Activated CD8-positive, alpha-beta memory T cell treated with anti-CD3 and anti-CD28 coated beads for 36 hours (primary cell): Measurements from ENCODE around the gene NFIB. TPM values are rescaled to one million over a fixed set of nuclear protein-coding genes. Genes with fewer than 3 reads are reported as not detected.

ENCODE experiments used
- CTCF ChIA-PET: fragments of 350-600 bp; sonication (Branson Sonifier 250); formaldehyde crosslinking; loops from one replicate; lab custom pipeline; 2021; ENCODE audit warnings: antibody characterized with exemption; lab: Charles Lee
- POLR2A ChIA-PET: fragments of 350-600 bp; sonication (Branson Sonifier 250); formaldehyde crosslinking; loops from one replicate; lab custom pipeline; 2021; ENCODE audit warnings: antibody characterized with exemption; lab: Charles Lee
- total RNA-seq, 2 experiments: library from RNA; stranded (reverse); gene quantifications; one replicate each; pipeline ENCODE4 v1.2.3, GENCODE V29; 2021

The NFIB gene
- total RNA-seq, 2 experiments from 2014 or later, result not detected

- ChIA-PET POLR2A (no interaction called here), CTCF (no interaction called here)
Measured at GRCh38 chr9:14180960-14181537, 132.9 kb downstream of the NFIB start.

- ChIA-PET POLR2A (no interaction called here), CTCF (no interaction called here)
Measured at GRCh38 chr9:14180093-14180959, 133.6 kb downstream of the NFIB start.

GRCh38 chr9:14179449-14179848 is 134.5 kb downstream of the NFIB start:
- POLR2A ChIA-PET, result no interaction called here

DNA sequence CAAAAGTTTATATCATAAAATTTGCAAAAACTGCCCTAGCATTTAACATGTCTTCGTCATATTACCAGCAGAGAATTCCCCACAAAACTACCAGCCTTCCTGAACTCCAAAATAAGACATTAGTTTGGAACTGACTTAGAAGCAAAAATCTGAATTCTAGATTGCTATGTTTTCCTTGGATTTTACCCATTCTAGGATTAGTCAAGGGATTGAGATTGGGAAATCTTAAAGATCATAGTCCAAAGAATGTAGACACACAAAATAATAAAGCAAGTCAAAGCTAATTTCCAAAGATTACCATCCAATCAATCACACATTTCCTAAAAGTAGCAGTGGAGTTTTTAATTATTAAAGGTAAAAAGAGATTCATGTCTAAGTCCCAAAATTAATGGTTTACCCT is 138.2 kb downstream of the NFIB start:
- ChIA-PET POLR2A (no interaction called here), CTCF (no interaction called here)

More at GRCh38 chr9:14179449-14179848, 134.5 kb downstream of the NFIB start:
- CTCF ChIA-PET, result no interaction called here

- POLR2A ChIA-PET, result no interaction called here
- CTCF ChIA-PET, result no interaction called here
Measured at GRCh38 chr9:14173713-14174112, 140.2 kb downstream of the NFIB start.

GRCh38 chr9:14170973-14171596 is 142.9 kb downstream of the NFIB start:
- ChIA-PET CTCF (no interaction called here), POLR2A (no interaction called here)

GRCh38 chr9:14170392-14170931 is 143.5 kb downstream of the NFIB start:
- CTCF ChIA-PET, result no interaction called here

GRCh38 chr9:14168381-14168780 is 145.6 kb downstream of the NFIB start:
- POLR2A ChIA-PET, result no interaction called here

More at GRCh38 chr9:14170392-14170931, 143.5 kb downstream of the NFIB start:
- POLR2A ChIA-PET, result no interaction called here

DNA sequence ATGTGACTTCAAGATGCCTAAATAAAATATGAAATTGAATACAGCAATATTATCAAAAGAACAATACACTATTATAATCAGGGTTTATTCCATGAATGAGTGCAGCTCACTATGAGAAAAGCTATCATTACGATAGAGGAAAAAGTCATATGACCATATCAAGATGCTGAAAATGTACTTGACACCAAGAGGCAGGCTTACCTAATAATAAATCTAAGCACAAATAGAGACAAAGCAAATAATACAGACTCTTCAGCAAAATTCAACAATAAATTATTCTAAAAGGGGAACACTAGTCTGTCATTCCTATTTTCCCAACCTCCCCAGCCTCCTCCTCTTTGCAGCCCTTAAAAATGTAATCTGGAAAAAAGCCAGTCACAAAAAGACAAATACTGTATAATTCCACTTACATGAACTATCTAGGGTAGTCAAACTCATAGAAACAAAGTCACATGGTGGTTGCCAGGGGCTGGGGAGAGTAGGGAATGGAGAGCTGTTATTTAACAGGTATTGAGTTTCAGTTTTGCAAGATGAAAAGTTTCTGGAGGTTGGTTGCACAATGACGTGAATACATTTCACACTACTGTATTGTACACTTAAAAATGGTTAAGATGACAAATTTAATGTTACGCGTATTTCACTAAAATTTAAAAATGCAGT is 148.4 kb downstream of the NFIB start:
- POLR2A ChIA-PET, result no interaction called here

More at GRCh38 chr9:14168381-14168780, 145.6 kb downstream of the NFIB start:
- CTCF ChIA-PET, result no interaction called here

GRCh38 chr9:14164908-14165307 is 149.0 kb downstream of the NFIB start:
- POLR2A ChIA-PET, result no interaction called here
- CTCF ChIA-PET, result no interaction called here

More for the DNA sequence above, 148.4 kb downstream of the NFIB start:
- CTCF ChIA-PET, result no interaction called here

- ChIA-PET CTCF (no interaction called here), POLR2A (no interaction called here)
Measured at GRCh38 chr9:14159440-14160216, 154.3 kb downstream of the NFIB start.

DNA sequence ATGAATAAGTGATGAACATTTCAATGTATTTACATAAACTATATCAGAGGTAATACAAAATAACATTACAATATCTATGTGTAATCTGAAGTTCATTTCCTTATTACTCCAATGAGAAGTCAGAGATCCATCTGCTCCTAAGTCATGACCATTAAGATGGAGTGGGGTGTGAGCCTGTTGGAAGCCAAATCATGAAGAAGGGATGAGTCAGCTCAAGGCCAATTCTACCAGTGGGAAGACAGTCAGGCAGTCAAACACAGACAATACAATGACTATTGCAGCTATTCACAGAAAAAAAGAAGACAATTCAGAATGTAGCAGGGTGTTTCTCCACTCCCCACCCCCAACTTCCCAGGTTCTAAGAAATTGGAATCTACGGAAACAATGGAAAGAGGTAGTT is 155.0 kb downstream of the NFIB start:
- CTCF ChIA-PET, result no interaction called here
- POLR2A ChIA-PET, result no interaction called here

DNA sequence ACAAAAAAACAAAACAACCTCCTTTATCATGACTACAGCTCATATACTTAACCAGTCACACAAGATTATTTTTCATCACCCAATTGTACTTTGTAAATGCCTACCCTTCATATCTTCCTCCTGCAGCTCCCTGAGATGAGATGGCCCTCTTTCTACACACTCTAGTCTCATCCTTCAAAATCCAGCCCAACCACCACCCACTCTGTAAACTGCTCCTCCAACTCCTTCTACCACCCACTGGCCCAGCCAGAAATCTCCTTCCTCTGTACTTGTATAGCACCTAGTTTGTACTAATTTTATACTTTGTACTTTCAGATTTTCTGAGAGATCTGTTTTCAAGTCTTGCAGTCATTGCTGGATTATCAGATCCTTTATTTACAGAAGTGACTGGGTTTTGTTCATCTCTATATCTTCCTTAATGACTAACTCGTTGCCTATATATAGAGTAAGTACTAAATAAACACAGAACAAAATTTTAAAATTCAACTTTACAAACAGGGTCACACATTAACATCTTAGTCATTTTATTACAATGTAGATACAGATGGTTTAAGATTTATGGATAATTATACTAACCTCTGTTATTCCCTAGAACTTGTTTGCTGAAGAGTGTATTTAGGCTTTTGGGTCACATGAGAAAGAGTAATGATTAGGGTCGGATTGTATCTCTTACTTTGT is 155.7 kb downstream of the NFIB start:
- POLR2A ChIA-PET, result no interaction called here
- CTCF ChIA-PET, result no interaction called here

GRCh38 chr9:14157191-14157590 is 156.8 kb downstream of the NFIB start:
- POLR2A ChIA-PET, result no interaction called here
- CTCF ChIA-PET, result no interaction called here

DNA sequence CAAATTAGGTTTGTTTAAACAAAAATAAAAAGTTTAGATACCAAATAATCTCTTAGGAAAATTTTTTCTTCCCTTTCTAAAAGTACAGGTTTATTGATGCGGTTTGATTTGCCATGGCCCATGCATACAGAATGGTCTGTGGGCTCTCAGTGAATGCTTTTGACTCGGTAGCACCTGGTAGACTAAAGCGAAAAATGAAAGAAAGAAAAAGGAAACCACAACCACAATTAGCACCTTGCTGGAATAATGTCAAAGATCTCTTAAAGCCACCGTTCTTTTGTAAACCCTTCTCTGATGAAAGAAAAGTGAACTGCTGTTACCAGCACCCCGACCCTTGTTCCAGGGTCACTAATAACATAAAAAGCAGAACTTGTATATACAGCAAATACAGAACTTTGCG is 157.9 kb downstream of the NFIB start:
- ChIA-PET CTCF (no interaction called here), POLR2A (no interaction called here)

GRCh38 chr9:14155237-14155636 is 158.7 kb downstream of the NFIB start:
- POLR2A ChIA-PET, result no interaction called here
- CTCF ChIA-PET, result no interaction called here

GRCh38 chr9:14153310-14153720 is 160.6 kb downstream of the NFIB start:
- ChIA-PET POLR2A (no interaction called here), CTCF (interaction anchor here (1.0 kb wide), 1 partner anchor 209 kb away, joined by 4 read pairs; no protein-coding TSS in a partner anchor)

DNA sequence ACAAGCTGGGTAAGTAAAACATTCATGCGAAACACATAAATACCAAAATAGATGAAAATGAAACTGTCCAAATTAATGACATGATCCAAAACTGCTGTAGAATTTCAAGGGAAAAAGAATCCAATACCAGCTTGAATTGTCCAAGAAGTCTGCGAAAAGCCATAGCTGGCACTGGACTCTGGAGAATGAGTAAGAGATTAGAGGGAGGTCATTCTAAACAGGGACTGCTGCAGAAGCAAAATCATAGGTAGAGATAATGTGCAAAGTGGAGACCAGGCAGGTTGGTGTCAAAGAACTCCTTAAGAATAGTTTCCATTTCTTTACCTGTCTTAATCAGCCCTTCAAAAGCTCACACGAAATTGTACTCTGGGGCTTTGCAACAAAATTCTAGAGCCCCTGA is 162.5 kb downstream of the NFIB start:
- CTCF ChIA-PET, result no interaction called here
- POLR2A ChIA-PET, result no interaction called here
